Smooth muscle cell of bladder (primary cell): ENCODE results near the gene VSTM2B. TPM values are rescaled to one million over a fixed set of nuclear protein-coding genes. Genes with fewer than 3 reads are reported as not detected.

Experiments
- total RNA-seq: library from RNA; depleted of rRNA; stranded (reverse); fragments of >200 nt; gene quantifications from 2 replicates; pipeline ENCODE4 v1.2.3, GENCODE V29; 2014

Gene VSTM2B
- total RNA-seq = not detected in 2 replicates

GRCh38 chr19:29525901-29526729 lies at the start of gene VSTM2B:
Gene VSTM2B, plus strand, starts transcription at chr19:29525994. Its CDS starts 590 bp downstream, at chr19:29526584.

GRCh38 chr19:29605653-29606419 lies 80.0 kb downstream of the VSTM2B start, which contains the start of gene POP4:
Gene POP4, plus strand, starts transcription at chr19:29606283. Its CDS starts 36 bp downstream, at chr19:29606319.

Other genes starting within 250 kb of the VSTM2B start
- 71.0 and 77.8 TPM in 2 replicates for gene POP4, start 80.3 kb downstream of the VSTM2B start, total RNA-seq
- gene PLEKHF1, start 139.5 kb downstream of the VSTM2B start, total RNA-seq = 24.9 and 31.9 TPM in 2 replicates
- gene C19orf12, start 189.3 kb downstream of the VSTM2B start, total RNA-seq = 19.3 and 23.2 TPM in 2 replicates